Activated CD8-positive, alpha-beta memory T cell treated with anti-CD3 and anti-CD28 coated beads for 48 hours (primary cell): ENCODE results near the gene LRRC38.
"Not testable (repeated sequence)": the region's sequence is repeated elsewhere in the genome, so short reads cannot be mapped to it uniquely, and the experiment has no call there.

Experiments
- DNase-seq, 3 experiments: peaks; one replicate each; pipeline ENCODE4 v3.0.0-alpha.2; 2020; ENCODE audit warnings: low read depth in 2 of 3, low spot score in 2 of 3

Gene LRRC38, protein sequence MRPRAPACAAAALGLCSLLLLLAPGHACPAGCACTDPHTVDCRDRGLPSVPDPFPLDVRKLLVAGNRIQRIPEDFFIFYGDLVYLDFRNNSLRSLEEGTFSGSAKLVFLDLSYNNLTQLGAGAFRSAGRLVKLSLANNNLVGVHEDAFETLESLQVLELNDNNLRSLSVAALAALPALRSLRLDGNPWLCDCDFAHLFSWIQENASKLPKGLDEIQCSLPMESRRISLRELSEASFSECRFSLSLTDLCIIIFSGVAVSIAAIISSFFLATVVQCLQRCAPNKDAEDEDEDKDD

DNA sequence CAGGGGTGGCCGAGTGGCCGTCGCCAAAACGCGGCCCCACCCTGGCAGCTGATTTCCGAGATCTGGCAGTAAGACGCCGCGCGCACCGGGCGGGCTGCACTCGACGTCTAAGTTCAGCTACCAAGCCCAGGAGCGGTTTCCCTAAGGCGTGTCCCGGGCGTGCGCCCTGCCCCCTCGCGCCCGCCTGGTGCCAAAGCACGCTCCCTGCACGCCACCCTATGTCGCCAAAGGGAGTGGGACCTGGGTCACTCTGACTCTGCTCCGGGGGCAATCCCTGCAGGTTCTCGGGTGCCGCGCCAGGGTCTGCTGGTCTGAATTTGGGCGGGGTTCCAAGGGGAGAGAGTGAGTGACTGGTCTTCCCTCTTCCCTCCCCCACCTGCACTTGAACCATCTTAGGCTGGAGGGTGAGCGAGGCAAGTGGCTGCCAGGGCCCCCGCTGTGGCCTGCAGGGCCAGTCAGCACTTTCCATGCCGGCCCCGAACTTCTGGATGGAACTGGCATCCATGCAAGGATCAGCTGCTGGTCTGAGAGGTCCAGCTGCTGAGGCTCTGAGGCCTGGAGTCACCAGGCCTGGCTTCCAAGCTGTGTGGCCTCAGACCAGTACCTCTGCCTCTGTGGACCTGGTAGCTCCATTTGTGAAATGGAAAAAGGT, at the start of gene LRRC38:
Gene LRRC38, minus strand, starts transcription at position 109 of the 652 bp plus-strand sequence. CDS start 410 bp downstream, outside the sequence.
- peak in 1 of 3 experiments; percentile 1 for DNase-seq

DNA sequence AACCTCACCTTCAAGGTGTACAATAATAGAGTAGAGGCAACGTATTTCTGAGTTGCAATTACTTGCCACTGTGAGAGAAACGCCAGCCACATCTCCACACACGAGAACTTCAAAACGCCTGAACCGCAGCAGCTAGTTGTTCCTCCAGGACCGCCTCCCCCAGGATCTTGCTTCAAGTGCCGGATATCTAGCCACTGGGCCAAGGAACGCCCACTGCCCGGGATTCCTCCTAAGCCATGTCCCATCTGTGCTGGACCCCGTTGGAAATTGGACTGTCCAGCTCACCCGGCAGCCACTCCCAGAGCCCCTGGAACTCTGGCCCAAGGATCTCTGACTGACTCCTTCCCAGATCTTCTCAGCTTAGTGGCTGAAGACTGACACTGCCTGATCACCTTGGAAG, 49.2 kb upstream of the LRRC38 start:
- not testable (repeated sequence) for DNase-seq

DNA sequence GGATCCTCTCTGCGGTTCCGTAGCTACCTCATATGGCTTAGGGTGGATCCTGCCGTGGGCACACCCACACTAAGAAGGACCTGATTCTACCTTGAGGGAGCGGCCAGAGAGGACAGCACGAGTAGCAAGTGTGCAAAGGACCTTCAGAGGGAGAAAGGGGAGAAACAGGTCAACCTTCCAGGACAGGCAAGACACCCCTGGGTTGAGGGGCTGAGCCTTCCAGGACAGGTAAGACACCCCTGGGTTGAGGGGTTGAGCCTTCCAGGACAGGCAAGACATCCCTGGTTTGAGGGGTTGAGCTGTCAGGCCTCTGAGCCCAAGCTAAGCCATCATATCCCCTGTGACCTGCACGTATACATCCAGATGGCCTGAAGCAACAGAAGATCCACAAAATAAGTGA, 46.7 kb upstream of the LRRC38 start:
- no peak for DNase-seq

DNA sequence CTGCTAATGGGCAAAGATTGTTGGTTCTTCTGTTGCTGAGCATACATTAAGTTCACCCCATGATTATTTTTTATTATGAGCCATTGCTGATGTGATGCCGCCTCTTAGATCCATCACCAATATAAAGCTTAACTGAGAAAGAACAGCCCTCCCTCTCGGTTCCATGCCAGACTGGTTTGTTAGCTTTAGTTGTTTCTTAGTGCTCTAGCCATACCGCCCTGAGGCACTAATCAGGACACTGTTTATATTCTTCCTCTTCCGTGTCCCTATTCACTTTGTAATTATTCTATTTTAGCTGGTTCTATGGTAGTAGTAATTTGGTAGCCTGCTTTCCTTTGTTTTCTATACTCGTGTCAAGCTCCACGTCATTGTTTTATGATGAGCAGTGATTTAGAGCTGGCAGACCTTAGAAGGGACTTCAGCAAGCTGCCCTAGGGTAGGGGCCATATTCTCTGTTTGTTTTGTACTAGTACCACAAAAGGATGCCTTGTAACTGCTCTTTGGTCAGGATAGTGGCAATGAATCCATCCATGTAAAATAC, 42.5 kb upstream of the LRRC38 start:
- DNase-seq: no peak

DNA sequence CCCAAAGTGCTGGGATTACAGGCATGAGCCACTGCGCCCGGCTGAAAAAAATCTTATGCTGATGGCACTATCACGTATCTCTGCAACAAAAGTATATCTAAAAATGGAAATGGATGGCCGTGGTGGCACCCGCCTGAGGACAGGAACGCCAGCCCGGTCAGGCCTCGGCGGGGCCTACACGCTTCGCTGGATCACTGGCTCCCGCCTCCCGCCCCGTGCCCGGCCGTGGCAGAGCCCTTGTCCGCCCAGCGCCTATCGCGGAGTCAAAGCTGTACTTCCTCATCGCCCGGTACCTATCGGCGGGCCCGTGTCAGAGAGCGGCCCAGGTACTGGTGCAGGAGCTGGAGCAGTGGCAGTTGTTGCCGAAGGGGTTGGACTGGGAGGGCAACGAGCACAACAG, 41.0 kb upstream of the LRRC38 start:
- DNase-seq: no peak

DNA sequence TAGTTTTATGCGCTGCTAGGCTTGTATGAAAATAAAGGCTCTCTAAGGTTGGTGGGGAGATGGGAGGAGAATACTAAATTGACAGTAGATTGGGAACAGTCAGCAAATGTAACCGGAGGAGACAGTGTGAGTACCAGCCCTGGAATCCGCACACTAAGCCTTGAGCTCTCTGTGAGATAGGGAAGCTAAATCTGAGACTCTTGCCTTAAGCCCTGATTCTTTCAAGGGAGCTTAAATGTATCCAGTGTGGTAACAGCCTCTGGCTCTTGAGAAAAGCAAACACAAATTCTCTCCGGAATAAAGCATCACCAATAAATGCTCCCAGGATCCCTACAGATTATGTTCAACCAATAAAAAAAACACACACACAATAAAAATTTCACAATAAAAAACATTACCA, 36.9 kb upstream of the LRRC38 start:
- no peak for DNase-seq

DNA sequence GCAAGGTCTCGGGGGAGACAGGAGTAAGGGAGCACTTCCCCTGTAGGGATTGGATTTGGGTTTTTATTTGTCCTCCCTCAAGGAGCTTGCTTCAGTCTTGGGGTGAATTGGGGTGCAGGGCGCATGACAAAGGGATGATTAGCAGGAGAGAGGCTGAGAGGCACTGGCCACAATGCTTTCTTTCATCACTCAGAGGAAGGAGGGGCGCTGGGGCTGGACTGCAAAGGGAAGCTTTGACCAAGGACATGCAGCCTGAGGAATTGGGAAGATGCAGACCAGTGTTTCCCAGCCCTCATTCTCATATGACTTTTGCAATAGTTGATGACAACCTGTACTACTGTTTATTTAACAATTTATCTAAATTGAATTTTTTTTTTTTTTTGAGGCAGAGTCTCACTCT, 35.7 kb upstream of the LRRC38 start:
- no peak for DNase-seq

DNA sequence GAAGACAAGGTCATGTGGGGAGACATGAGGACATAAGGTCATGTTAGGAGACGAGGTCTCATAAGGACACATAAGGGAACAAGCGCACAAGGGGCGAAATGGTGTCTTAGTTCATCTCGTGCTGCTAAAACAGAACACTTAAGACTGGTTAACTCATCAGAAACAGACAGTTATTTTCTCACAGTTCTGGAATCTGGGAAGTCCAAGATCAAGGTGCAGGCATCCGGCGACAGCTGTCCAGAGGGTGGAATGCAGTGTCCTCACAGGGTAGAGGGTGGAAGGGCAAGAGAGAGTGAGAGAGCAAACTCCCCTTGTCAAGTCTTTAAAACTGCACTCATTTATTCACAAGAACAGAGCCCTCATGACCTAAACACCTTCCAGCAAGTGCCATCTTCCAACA, 35.2 kb upstream of the LRRC38 start:
- no peak for DNase-seq

DNA sequence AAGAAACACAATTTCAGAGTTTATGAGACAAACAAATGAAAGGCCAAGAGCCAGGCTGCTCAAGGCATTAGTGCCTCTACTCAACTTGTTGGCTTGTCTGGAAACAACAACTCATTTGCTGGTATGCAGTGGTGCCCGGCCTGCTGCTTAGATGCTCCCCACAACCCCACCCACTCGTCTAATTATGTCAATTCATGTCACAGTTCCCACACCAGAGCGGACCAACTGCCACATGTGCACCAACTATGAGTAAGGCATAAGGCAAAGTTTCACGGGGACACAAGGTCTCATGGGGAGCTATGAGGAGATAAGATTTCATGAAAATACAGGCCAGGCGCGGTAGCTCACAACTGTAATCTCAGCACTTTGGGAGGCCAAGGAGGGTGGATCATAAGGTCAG, 34.5 kb upstream of the LRRC38 start:
- no peak for DNase-seq

DNA sequence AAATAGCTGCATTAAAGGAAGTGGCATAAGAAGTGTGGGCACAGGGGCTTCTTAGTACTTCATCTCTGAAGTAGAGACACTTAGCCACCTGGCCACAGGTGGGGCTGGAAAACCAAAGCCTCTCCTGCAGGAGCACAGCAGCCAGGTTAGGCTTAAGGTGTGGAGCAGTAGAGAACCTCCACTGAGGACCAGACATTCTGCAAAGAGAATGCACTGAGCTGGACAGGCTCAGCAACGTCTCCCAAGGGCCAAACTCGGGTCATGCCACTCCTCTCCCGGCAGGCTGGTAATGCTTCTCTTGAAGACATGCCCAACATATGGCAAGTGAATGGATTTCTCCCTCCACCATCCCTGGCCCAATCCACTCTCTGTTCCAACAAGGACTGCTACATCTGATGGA, 33.0 kb upstream of the LRRC38 start:
- no peak for DNase-seq

DNA sequence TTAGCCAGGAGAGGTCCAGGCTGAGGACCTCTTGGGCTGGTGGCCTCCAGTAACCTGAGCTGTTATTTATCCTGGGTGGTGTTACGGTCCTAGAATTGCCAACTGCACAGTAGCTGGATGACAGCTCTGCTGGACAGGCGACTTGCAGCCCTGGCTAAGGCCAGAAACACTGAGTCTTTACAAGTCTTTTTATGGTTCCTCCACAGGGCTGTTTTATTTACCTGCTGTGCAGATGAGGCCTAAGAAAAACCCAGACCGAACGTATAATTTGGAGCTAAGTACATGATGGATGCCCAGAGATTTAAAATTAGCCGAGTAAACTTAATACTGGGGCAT, 30.4 kb upstream of the LRRC38 start:
- no peak for DNase-seq

DNA sequence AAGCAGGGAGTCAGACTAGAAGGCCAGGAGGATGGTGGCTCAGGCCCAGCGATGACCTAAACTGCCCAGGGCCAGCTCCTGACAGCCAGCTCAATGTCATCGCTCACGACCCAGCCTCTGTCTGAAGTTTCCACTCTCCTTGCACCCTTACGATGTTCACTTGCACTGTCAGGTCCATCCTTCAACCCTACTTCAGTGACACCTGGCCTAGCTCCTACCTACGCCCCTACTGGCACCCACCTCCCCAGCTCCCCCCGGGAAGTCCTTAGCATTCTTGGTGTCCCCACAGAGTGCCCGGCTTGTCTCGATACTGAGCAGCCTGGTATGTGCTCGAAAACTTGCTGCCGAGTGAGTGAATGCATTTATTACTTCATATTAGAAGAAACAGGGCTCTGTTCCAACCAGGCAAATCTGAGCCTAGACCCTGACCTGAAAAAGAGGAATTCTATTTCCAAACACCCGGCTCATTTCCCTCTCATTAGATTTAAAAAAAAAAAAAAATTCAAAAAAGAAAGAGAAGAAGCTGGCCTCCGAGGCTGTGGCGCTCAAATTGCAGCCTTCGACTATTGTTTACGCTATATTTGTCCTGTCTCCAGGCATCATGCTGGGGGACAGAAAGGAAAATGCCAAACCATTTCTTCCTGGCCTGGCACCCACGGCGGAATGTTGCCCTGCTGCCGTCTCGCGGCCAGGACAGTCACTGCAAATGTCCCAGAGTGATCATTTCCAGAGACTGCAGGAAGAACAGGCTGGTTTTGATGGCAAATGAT, 29.8 kb upstream of the LRRC38 start:
- DNase-seq: no peak

DNA sequence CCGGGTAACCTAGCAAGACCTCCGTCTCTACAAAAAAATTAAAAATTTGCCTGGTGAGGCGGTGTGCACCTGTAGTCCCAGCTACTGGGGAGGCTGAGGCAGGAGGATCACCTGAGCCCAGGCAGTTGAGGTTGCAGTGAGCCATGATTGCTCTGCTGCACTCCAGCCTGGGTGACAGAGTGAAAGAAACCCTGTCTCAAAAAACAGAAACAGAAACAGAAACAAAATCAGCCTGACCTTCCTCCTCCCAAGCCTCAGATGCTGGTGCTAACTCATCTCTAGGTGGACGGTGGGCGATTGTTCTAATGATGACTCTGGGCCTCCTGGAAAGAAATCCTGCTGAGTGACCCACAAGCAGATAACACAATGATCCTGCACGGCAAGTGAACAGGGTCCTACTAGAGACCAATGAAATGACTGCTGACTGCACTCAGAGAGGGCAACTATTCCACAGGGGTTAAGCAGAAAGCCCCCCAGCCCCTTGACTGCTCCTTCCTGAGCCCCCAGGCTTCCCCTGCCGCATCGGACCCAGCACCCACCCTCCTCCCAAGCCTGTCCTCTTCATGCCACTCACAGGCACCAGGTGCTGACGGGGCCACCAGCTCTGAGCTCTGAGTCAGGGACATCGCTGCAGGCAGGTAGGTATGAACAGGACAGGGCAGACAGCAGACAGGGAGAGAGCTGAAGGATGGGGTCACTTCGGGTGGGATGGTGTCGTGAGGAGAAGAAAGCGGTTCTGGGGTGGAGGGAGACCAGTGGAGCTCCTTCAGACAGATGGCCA, 27.8 kb upstream of the LRRC38 start:
- DNase-seq: no peak

DNA sequence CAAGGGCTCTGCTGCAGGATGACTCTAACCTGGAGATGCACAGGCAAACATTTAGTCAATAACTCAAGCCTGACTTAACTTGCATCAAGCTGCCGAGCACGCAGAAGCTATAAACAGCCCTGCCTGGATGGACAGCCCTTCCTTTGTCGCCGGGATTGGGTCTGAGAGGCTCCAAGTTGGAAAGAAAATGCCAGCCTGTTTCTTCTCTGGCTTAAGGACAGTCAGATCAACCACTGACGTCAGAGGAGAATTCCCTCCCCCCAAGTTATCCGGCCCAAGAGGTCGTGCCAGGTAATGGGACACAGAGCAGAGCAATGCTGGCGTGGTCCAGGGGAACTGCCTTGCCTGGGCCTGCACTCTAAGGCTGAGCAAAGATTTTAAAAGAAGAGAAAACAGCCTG, 27.1 kb upstream of the LRRC38 start:
- no peak for DNase-seq

DNA sequence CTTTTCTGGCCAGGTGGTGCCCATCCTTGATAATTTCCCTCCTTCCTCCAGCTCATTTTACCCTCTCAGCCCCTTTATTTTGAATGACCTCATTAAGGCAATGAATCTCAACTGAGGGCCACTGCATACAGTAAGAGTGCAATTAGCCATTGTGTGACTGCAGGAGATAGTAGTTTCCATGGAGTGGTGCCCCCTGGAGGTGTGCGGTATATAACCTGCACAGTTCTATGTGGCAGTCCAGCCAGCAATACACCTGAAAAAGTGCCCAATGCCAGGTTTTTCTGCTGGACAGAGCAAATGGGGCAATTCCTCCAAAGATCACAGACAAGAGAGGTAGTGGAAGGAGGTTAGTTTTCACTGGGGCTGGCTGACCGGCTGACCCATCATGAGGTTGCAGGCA, 25.9 kb upstream of the LRRC38 start:
- DNase-seq: no peak

DNA sequence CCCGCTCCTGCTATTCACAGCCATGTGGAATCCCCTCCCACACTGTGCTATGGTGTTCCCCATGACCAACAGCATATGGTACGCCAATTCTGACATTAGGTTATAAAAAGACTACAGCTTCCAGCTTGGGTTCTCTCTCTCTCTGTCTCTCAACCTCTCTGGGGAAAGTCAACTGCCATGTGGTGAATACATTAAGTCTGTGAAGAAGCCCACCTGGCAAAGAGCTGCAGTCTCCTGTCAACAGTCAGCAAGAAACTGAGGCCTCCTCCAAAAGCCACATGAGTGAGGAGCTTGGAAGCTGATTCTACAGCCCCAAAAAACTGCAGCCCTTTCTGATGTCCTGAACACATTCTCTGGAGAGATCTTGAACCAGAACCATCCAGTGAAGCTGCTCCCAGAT, 25.0 kb upstream of the LRRC38 start:
- DNase-seq: no peak

DNA sequence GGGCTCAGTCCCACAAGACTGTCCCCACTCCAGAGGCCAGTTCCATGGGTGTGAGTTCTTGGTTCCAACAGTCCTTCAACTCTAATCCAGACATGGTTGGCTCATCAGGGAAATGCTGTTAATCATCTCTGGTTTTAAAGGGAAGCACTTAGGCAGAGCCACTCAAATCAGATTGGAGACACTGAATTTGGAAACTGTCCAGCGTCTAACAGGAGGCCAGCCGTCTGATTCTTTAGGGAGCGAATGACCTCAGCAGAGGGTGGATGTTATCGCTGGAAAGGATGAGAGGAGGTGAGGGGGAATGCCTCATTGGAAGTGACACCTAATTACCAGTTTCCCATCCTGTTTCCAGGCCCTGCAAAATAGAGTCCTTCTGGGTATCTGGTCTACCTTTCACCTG, 22.8 kb upstream of the LRRC38 start:
- no peak for DNase-seq

DNA sequence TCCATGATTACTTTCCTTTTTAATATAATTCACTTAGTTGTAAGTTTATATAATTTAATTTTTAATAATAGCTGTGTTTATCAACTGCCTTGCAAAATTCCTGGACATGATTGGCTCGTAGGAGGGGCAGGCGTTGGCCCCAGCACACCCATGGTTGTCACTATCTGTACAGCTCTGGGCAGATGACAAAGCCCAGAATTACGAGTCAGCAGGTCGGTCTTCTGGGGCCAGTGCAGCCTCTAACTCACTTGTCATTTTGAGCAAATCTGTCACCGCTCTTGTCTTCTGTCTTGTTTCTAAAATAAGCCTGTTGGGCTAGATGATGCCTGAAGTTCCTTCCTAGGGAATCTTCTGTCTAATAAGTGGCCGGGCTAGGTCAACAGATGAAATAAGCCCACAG, 21.4 kb upstream of the LRRC38 start:
- no peak for DNase-seq

DNA sequence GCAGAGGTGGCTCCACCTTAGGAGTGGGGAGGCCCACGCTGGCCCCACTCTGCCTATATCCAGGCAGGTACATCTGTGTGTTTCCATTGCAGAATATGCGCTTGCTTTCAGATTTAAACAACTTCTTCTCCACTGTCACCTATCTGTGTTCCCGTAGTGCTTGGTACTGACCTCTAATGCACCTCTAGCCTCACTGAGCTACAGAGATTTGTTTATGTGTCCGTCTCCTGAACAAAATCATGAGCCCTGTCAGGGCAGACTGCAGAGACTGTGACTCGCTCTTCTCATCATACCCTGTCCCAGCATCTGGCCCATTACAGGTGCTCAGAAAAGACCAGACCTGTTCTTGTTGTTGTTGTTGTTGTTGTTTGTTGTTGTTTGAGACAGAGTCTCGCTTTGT, 14.5 kb upstream of the LRRC38 start:
- no peak for DNase-seq

DNA sequence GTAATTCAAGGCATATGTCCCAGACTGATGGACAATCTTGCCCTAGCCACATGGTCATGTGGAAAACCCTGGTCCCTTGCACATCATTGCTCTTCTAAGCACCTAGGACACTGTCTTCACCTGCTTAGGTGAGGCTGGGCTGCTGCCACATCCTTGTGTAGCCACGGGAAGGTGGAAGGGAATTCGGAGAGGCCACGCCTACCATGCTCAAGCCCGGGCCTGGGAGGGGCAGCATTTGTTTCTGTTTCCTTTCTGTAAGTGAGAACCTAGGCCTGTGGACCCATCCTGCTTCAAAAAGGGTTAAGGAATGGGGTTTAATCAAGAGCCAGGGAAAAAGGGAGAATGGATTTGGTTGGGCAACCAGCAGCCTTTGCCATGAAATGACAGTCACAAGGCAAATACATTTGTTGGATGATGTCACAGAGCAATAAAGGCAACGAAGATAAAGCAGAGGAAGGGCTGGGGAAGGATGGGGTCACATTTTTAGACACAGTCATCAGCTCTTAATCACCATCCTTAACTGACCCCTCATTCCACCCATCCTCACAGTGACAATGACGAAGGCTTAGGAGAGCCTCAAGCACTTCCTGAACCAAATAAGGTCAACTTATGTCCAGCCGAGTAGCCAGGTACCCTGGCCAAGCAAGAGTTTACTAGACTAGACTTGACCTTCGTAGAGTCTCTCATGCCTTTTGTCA, 10.1 kb upstream of the LRRC38 start:
- no peak for DNase-seq

DNA sequence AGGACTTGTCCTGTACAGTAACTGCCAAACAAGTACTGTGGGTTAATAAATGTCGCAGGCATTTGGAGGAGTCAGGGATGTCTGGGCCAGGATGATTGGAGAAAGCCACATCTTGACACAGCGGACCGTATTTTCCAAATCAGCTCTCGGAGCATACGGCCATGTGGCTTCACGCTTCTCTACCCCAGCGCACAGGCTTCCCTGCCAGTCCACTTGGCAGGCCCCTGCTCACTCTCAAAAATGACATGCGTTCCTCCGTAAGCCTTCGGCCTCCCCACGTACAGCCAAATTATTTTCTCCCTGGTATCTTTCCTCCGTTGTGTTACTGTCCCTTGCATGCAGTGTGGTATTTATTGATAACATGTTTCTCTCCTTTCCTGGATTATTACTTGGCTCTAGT, 7.2 kb upstream of the LRRC38 start:
- no peak for DNase-seq
